ENCODE results near the gene HIPK1. TPM values are rescaled to one million over a fixed set of nuclear protein-coding genes. Genes with fewer than 3 reads are reported as not detected.

HIPK1 gene
- total RNA-seq, 1 experiment from 2014 or later, result 40.1 TPM

DNA sequence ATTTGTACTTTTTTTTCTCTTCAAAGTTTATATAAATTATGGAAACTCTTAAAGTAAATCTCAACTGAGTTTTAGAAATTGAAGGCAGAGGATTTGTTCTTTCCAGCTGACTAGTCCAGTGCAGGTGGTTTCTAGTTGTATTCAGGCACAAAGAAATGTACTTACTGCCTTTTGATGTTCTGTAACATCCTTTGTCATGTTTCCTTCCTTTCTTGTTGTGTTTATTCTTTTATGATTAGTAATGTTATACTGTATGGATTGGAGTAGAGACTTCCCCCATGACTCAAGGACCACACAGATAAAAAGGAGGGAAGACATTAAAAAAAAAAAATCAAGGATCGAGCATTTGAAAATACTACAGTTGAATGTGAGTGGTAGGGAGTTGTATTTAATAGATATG lies 8.0 kb downstream of the HIPK1 start:
- Histone ChIP-seq H3K4me2 (ENCODE audit: low read length) (no peak overlapping the region), H2AFZ (ENCODE audit: low read depth, low read length, poor library complexity, severe bottlenecking) (no peak overlapping the region), H3K9ac (ENCODE audit: low read length) (no peak overlapping the region), H4K20me1 (ENCODE audit: insufficient read depth) (0 out of 2 replicates have a peak, but pooled peaks cover 2% of the 10 kb centered on the region), H3K9me2 (ENCODE audit: insufficient read depth) (no peaks in the 10 kb centered on the region), H3K9me3 (ENCODE audit: control insufficient read depth in 1 of 2, insufficient read depth in 1 of 2, low read depth in 1 of 2, low read length in 2 of 2) (no peaks in the 10 kb centered on the region), H3K36me3 (ENCODE audit: control insufficient read depth in 1 of 2, insufficient read depth in 2 of 2, low read length in 2 of 2) (peaks cover 7 to 8% of the 10 kb centered on the region in 2 experiments; a peak in 2 of 4 replicates), H3K79me2 (ENCODE audit: insufficient read depth, low read length) (peaks cover 74% of the 10 kb centered on the region), H3K27me3 (ENCODE audit: insufficient read depth, low read length) (no peaks in the 10 kb centered on the region), H3K4me3 (replicated peaks in 1 of 2; ENCODE audit: low read depth in 1 of 2, low read length in 2 of 2) (no peak overlapping the region), H3K27ac (ENCODE audit: low read depth, low read length) (no peak overlapping the region), H3K4me1 (ENCODE audit: control insufficient read depth in 1 of 2, insufficient read depth in 2 of 2, low read length in 2 of 2) (no peaks in the 10 kb centered on the region)
- BruUV-seq (replicated peaks), result no TSS peak
- no peak for ATAC-seq
- ChIA-PET CTCF (no interaction called here), POLR2A (no interaction called here), RAD21 (ENCODE audit: low non-redundant PET in 1 of 2, low total read pairs in 2 of 2, uncharacterized antibody in 2 of 2, unreplicated experiment in 2 of 2) (no interaction called here)
- intact Hi-C loops (cut with micrococcal nuclease), result no loop called here
- TF ChIP-seq ELF1 (IDR thresholded peaks at IDR 0.05; ENCODE audit: borderline replicate concordance, low read depth) (no peak), ZFX (IDR thresholded peaks at IDR 0.05) (no peak), TCF7L2 (IDR thresholded peaks at IDR 0.05; ENCODE audit: borderline replicate concordance, extremely low read depth, insufficient read depth, insufficient read length) (no peak), EZH2phosphoT487 (IDR thresholded peaks at IDR 0.05; ENCODE audit: borderline replicate concordance) (no peak), EGR1 (IDR thresholded peaks at IDR 0.05; ENCODE audit: low read depth) (no peak), REST (IDR thresholded peaks at IDR 0.05; ENCODE audit: low read depth) (no peak), SP1 (IDR thresholded peaks at IDR 0.05; ENCODE audit: low read depth) (no peak), SIN3A (IDR thresholded peaks at IDR 0.05; ENCODE audit: low read depth) (no peak), CBX3 (IDR thresholded peaks at IDR 0.05; ENCODE audit: low read depth) (no peak), MAX (IDR thresholded peaks at IDR 0.05) (no peak)
- TF ChIP-seq, protein P1, sequence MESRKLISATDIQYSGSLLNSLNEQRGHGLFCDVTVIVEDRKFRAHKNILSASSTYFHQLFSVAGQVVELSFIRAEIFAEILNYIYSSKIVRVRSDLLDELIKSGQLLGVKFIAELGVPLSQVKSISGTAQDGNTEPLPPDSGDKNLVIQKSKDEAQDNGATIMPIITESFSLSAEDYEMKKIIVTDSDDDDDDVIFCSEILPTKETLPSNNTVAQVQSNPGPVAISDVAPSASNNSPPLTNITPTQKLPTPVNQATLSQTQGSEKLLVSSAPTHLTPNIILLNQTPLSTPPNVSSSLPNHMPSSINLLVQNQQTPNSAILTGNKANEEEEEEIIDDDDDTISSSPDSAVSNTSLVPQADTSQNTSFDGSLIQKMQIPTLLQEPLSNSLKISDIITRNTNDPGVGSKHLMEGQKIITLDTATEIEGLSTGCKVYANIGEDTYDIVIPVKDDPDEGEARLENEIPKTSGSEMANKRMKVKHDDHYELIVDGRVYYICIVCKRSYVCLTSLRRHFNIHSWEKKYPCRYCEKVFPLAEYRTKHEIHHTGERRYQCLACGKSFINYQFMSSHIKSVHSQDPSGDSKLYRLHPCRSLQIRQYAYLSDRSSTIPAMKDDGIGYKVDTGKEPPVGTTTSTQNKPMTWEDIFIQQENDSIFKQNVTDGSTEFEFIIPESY (IDR thresholded peaks at IDR 0.05; ENCODE audit: extremely low read depth, insufficient replicate concordance, low read length), result no peak
- no peak for DNase-seq (ENCODE audit: low read depth, low spot score)
